ENCODE results near the gene TM9SF1. TPM values are rescaled to one million over a fixed set of nuclear protein-coding genes. Genes with fewer than 3 reads are reported as not detected.

The TM9SF1 gene
- total RNA-seq, 6 experiments from 2014 or later = 68.1 to 80.4 (median 71.0) TPM

GRCh38 chr14:24151404-24152080 is 43.7 kb downstream of the TM9SF1 start:
- H3K4me1 Mint-ChIP-seq (ENCODE audit: low read depth) = peaks cover 12% of the 10 kb centered on the region

GRCh38 chr14:24150993-24151392 is 44.2 kb downstream of the TM9SF1 start:
- Mint-ChIP-seq H3K4me1 (ENCODE audit: low read depth) (peaks cover 14% of the 10 kb centered on the region), H3K27me3 (ENCODE audit: insufficient read depth) (peaks cover 5% of the 10 kb centered on the region), H3K27ac (no peak overlapping the region), H3K9me3 (no peaks in the 10 kb centered on the region), H3K36me3 (ENCODE audit: low read depth) (peaks cover 13% of the 10 kb centered on the region), H3K4me3 (no peak overlapping the region)
- no peak for TF ChIP-seq CTCF (IDR thresholded peaks at IDR 0.05)
- no peak for DNase-seq

More at GRCh38 chr14:24151404-24152080, 43.7 kb downstream of the TM9SF1 start:
- H3K27me3 Mint-ChIP-seq (ENCODE audit: insufficient read depth) = peaks cover 3% of the 10 kb centered on the region
- no peak for DNase-seq
- H3K4me3 Mint-ChIP-seq = no peak overlapping the region
- H3K27ac Mint-ChIP-seq = no peak overlapping the region
- H3K36me3 Mint-ChIP-seq (ENCODE audit: low read depth) = peaks cover 14% of the 10 kb centered on the region
- H3K9me3 Mint-ChIP-seq = no peaks in the 10 kb centered on the region
- TF ChIP-seq CTCF (IDR thresholded peaks at IDR 0.05) = no peak

- H3K36me3 Mint-ChIP-seq (ENCODE audit: low read depth) = peaks cover 9% of the 10 kb centered on the region
Observed at GRCh38 chr14:24150567-24150966, 44.7 kb downstream of the TM9SF1 start.

GRCh38 chr14:24150061-24150460 is 45.2 kb downstream of the TM9SF1 start:
- DNase-seq = no peak
- peaks cover 23% of the 10 kb centered on the region for H3K4me1 Mint-ChIP-seq (ENCODE audit: low read depth)
- peaks cover 7% of the 10 kb centered on the region for H3K27me3 Mint-ChIP-seq (ENCODE audit: insufficient read depth)
- no peak overlapping the region for H3K27ac Mint-ChIP-seq
- H3K4me3 Mint-ChIP-seq = no peak overlapping the region
- TF ChIP-seq CTCF (IDR thresholded peaks at IDR 0.05) = no peak
- no peaks in the 10 kb centered on the region for H3K9me3 Mint-ChIP-seq
- H3K36me3 Mint-ChIP-seq (ENCODE audit: low read depth) = peaks cover 7% of the 10 kb centered on the region; the same call in 1 of the 2 replicates

More at GRCh38 chr14:24150567-24150966, 44.7 kb downstream of the TM9SF1 start:
- Mint-ChIP-seq H3K4me3 (no peak overlapping the region), H3K27ac (no peak overlapping the region), H3K4me1 (ENCODE audit: low read depth) (peaks cover 18% of the 10 kb centered on the region), H3K27me3 (ENCODE audit: insufficient read depth) (peaks cover 7% of the 10 kb centered on the region), H3K9me3 (no peaks in the 10 kb centered on the region)
- no peak for TF ChIP-seq CTCF (IDR thresholded peaks at IDR 0.05)
- DNase-seq = no peak

GRCh38 chr14:24149302-24149969 is 45.8 kb downstream of the TM9SF1 start:
- no peak for DNase-seq
- Mint-ChIP-seq H3K27ac (no peak overlapping the region), H3K9me3 (no peaks in the 10 kb centered on the region), H3K27me3 (ENCODE audit: insufficient read depth) (peaks cover 7% of the 10 kb centered on the region), H3K36me3 (ENCODE audit: low read depth) (peaks cover 3% of the 10 kb centered on the region), H3K4me1 (ENCODE audit: low read depth) (peaks cover 29% of the 10 kb centered on the region), H3K4me3 (peak overlapping the region; percentile 98; the same call in 1 of the 2 replicates)
- TF ChIP-seq CTCF (IDR thresholded peaks at IDR 0.05) = no peak

All from HFFc6 (cell line).